NB4 (cell line): ENCODE results near the gene CLEC10A.
"Not testable (repeated sequence)": the region's sequence is repeated elsewhere in the genome, so short reads cannot be mapped to it uniquely, and the experiment has no call there.

ENCODE experiments used
- DNase-seq: peaks from one replicate; pipeline ENCODE4 v3.0.0; 2010; ENCODE audit warnings: low read depth
- H3K4me3 ChIP-seq: one replicate; pipeline ENCODE4 v1.5.1; 2011; ENCODE audit warnings: mild to moderate bottlenecking, low read depth, low read length, moderate library complexity
- CTCF ChIP-seq: IDR thresholded peaks from one replicate; pipeline ENCODE4 v1.5.1; 2012; ENCODE audit warnings: low read depth, low read length
- MAX ChIP-seq: IDR thresholded peaks from 2 replicates; pipeline ENCODE4 v1.6.1; 2011; ENCODE audit warnings: low read depth, low read length
- MYC ChIP-seq: IDR thresholded peaks from 2 replicates; pipeline ENCODE4 v1.6.1; 2011; ENCODE audit warnings: low read depth, low read length
- POLR2A ChIP-seq: IDR thresholded peaks from 2 replicates; pipeline ENCODE4 v1.6.1; 2011; ENCODE audit warnings: mild to moderate bottlenecking; ENCODE audit not compliant: insufficient read length; ENCODE audit errors: extremely low read depth

CLEC10A gene

GRCh38 chr17:7101531-7101930 lies 21.5 kb upstream of the CLEC10A start:
- TF ChIP-seq MAX (no peak), POLR2A (no peak), MYC (no peak), CTCF (no peak)
- no peak for DNase-seq
- H3K4me3 ChIP-seq: no peak overlapping the region

GRCh38 chr17:7100641-7101379 lies 20.8 kb upstream of the CLEC10A start:
- not testable (repeated sequence) for H3K4me3 ChIP-seq, DNase-seq

GRCh38 chr17:7098802-7099459 lies 18.9 kb upstream of the CLEC10A start:
- TF ChIP-seq MYC: no peak
- no peak for TF ChIP-seq MAX
- no peak for TF ChIP-seq CTCF
- TF ChIP-seq POLR2A: no peak
- DNase-seq: no peak
- H3K4me3 ChIP-seq: no peak overlapping the region

- H3K4me3 ChIP-seq: no peak overlapping the region
- no peak for DNase-seq
- TF ChIP-seq POLR2A (no peak), MYC (no peak), MAX (no peak), CTCF (no peak)
Observed at GRCh38 chr17:7097940-7098339, 17.9 kb upstream of the CLEC10A start.

- no peak overlapping the region for H3K4me3 ChIP-seq
- DNase-seq: peak; percentile 49
- TF ChIP-seq MYC: no peak
Observed at GRCh38 chr17:7095625-7096024, 15.6 kb upstream of the CLEC10A start.

GRCh38 chr17:7094652-7095019 lies 14.6 kb upstream of the CLEC10A start:
- DNase-seq: no peak

GRCh38 chr17:7091311-7092005 lies 11.4 kb upstream of the CLEC10A start:
- not testable (repeated sequence) for DNase-seq, H3K4me3 ChIP-seq

More at GRCh38 chr17:7094652-7095019, 14.6 kb upstream of the CLEC10A start:
- H3K4me3 ChIP-seq: no peak overlapping the region
- TF ChIP-seq MAX: no peak
- no peak for TF ChIP-seq POLR2A
- TF ChIP-seq MYC: no peak
- no peak for TF ChIP-seq CTCF

GRCh38 chr17:7089570-7089969 lies 9.5 kb upstream of the CLEC10A start:
- DNase-seq, H3K4me3 ChIP-seq: not testable (repeated sequence)

- not testable (repeated sequence) for DNase-seq, H3K4me3 ChIP-seq
Observed at GRCh38 chr17:7088442-7088841, 8.4 kb upstream of the CLEC10A start.
